Motor neuron (in vitro differentiated cells): ENCODE data around the gene NANP. TPM values are rescaled to one million over a fixed set of nuclear protein-coding genes. Genes with fewer than 3 reads are reported as not detected.
A peak's percentile ranks its signal among the peaks of the same experiment; 100 is the strongest.
"Not testable (repeated sequence)": the region's sequence is repeated elsewhere in the genome, so short reads cannot be mapped to it uniquely, and the experiment has no call there.

Source experiments
- ATAC-seq, 8 experiments: fragments of 200-7000 bp; cut with Tn5 transposase; replicated peaks in 6 of 8; 2 replicates each; pipeline ENCODE4 v1.8.0; 2021; ENCODE audit warnings: mild to moderate bottlenecking in 8 of 8, moderate library complexity in 8 of 8
- H3K27ac ChIP-seq, 2 donors: fragments of 250-450 bp; sonication (Bioruptor Pico); 2 replicates each; pipeline ENCODE4 v1.9.0; 2021; ENCODE audit warnings: antibody characterized with exemption in 2 of 2, mild to moderate bottlenecking in 2 of 2, moderate library complexity in 1 of 2
- H3K4me1 ChIP-seq, 2 donors: fragments of 250-450 bp; sonication (Bioruptor Pico); replicated peaks in 1 of 2; 2 replicates each; pipeline ENCODE4 v1.6.1; 2021; ENCODE audit warnings: antibody characterized with exemption in 2 of 2, mild to moderate bottlenecking in 2 of 2, moderate library complexity in 1 of 2
- H3K4me3 ChIP-seq, 5 donors: fragments of 250-450 bp; sonication (Bioruptor Pico); 2 replicates each; pipeline ENCODE4 v1.9.0; 2021; ENCODE audit warnings: antibody characterized with exemption in 5 of 5, mild to moderate bottlenecking in 5 of 5, moderate library complexity in 4 of 5
- WGBS, 10 experiments: fragments of 450-650 bp; shearing (Covaris generic); methylation state at CpG; one replicate each; pipeline ENCODE4 v1.0.0; 2022; 5-methylcytosine and 5-hydroxymethylcytosine counted together
- in situ Hi-C, 9 experiments: fragments of 400-800 bp; cut with MboI; loops; one replicate each; pipeline ENCODE4 v1.15.0; 2021; ENCODE audit warnings: low sequenced_read_pairs in 9 of 9, low pct_unique_long_range_greater_than_20kb in 2 of 9; ENCODE audit not compliant: unreplicated experiment in 9 of 9
- total RNA-seq, 8 experiments: library from RNA; unstranded; fragments of 300-600 nt; gene quantifications; 2 replicates each; pipeline versions ENCODE4 v1.2.3 to v1.2.4, GENCODE V29; 2022

NANP gene
- total RNA-seq, 8 experiments from 2014 or later, result 4.3 to 12.3 (median 5.7) TPM

- no peak overlapping the region for H3K4me3 ChIP-seq
- ATAC-seq, result no peak
- WGBS, 10 experiments, result 38 to 100% (median 76%) methylated on average over 1 to 8 of the region's 8 CpGs
- H3K27ac ChIP-seq, result no peak overlapping the region
- H3K4me1 ChIP-seq, result peaks cover 3 to 4% of the 10 kb centered on the region in 2 donors
- in situ Hi-C loops, result loop anchor here in 1 of 9 experiments (25.0 kb wide), 1 partner anchor 107 kb away; no protein-coding TSS in a partner anchor
Observed at GRCh38 chr20:25629816-25630499, 6.1 kb upstream of the NANP start.

GRCh38 chr20:25626779-25627178, 3.0 kb upstream of the NANP start:
- Histone ChIP-seq H3K4me3 (no peak overlapping the region), H3K27ac (no peak overlapping the region), H3K4me1 (peaks cover 14% of the 10 kb centered on the region in 2 donors)
- ATAC-seq, result no peak
- 71 to 100% (median 94%) methylated on average over 1 to 9 of the region's 9 CpGs; no CpG with 5 or more reads in 2 of the 10 experiments for WGBS, 10 experiments
- in situ Hi-C loops, result loop anchor here in 1 of 9 experiments (25.0 kb wide), 1 partner anchor 111 kb away; no protein-coding TSS in a partner anchor

GRCh38 chr20:25624500-25624939, 706 bp upstream of the NANP start:
- Histone ChIP-seq H3K4me1 (peaks cover 16% of the 10 kb centered on the region in 2 donors), H3K4me3 (peak overlapping the region; percentile 51 to 86 (median 73)), H3K27ac (peak overlapping the region; percentile 90 to 97)
- in situ Hi-C loops, result no loop called here
- no peak for ATAC-seq
- WGBS, 10 experiments, result 9 to 77% (median 37%) methylated on average over 4 to 9 of the region's 17 CpGs; no CpG with 5 or more reads in 3 of the 10 experiments

GRCh38 chr20:25623225-25623735, 534 bp downstream of the NANP start:
- 0% methylated on average over 1 to 6 of the region's 45 CpGs; no CpG with 5 or more reads in 4 of the 10 experiments for WGBS, 10 experiments
- peak; percentile 8 to 43 (median 35) for ATAC-seq
- H3K4me3 ChIP-seq, result peak overlapping the region; percentile 51 to 86 (median 73)
- H3K27ac ChIP-seq, result peak overlapping the region; percentile 62 to 97
- H3K4me1 ChIP-seq, result peaks cover 16% of the 10 kb centered on the region in 2 donors
- in situ Hi-C loops, result no loop called here

- no peak for ATAC-seq
- WGBS, 10 experiments, result 0 to 61% (median 24%) methylated on average over 4 to 14 of the region's 17 CpGs; no CpG with 5 or more reads in 1 of the 10 experiments
- peaks cover 16% of the 10 kb centered on the region in 2 donors for H3K4me1 ChIP-seq
- in situ Hi-C loops, result no loop called here
- peak overlapping the region; percentile 62 to 97 for H3K27ac ChIP-seq
- H3K4me3 ChIP-seq, result peak overlapping the region; percentile 51 to 86 (median 73)
Observed at GRCh38 chr20:25622450-25623224, 1.2 kb downstream of the NANP start.

- ATAC-seq, result no peak
- WGBS, 10 experiments, result 60 to 96% (median 75%) methylated on average over 1 to 6 of the region's 6 CpGs; no CpG with 5 or more reads in 1 of the 10 experiments
- in situ Hi-C loops, result no loop called here
- no peak overlapping the region for H3K27ac ChIP-seq
- peaks cover 16% of the 10 kb centered on the region in 2 donors for H3K4me1 ChIP-seq
- peak overlapping the region; percentile 51 to 86 (median 73) for H3K4me3 ChIP-seq
Observed at GRCh38 chr20:25622049-25622448, 1.8 kb downstream of the NANP start.

- Histone ChIP-seq H3K4me1 (peaks cover 8 to 9% of the 10 kb centered on the region in 2 donors), H3K27ac (no peak overlapping the region), H3K4me3 (no peak overlapping the region)
- WGBS, 10 experiments, result 50 to 100% (median 94%) methylated on average over 1 to 3 of the region's 3 CpGs
- in situ Hi-C loops, result no loop called here
- no peak for ATAC-seq
Observed at GRCh38 chr20:25619514-25619913, 4.3 kb downstream of the NANP start.

GRCh38 chr20:25608774-25609173, 15.0 kb downstream of the NANP start:
- ATAC-seq, result no peak
- WGBS, 10 experiments, result 43 to 100% (median 82%) methylated on average over 1 to 3 of the region's 3 CpGs
- Histone ChIP-seq H3K4me1 (no peaks in the 10 kb centered on the region), H3K4me3 (no peak overlapping the region), H3K27ac (no peak overlapping the region)
- in situ Hi-C loops, result no loop called here

- Histone ChIP-seq H3K4me3 (no peak overlapping the region), H3K4me1 (no peaks in the 10 kb centered on the region), H3K27ac (no peak overlapping the region)
- in situ Hi-C loops, result no loop called here
- ATAC-seq, result no peak
- WGBS, 10 experiments, result 60 to 100% (median 87%) methylated on average over 1 of the region's 1 CpG; no CpG with 5 or more reads in 4 of the 10 experiments
Observed at GRCh38 chr20:25606094-25606695, 17.6 kb downstream of the NANP start.

- no peak overlapping the region for H3K4me3 ChIP-seq
- H3K27ac ChIP-seq, result no peak overlapping the region
- H3K4me1 ChIP-seq, result no peaks in the 10 kb centered on the region
- in situ Hi-C loops, result no loop called here
- peak in 3 of 8 experiments; percentile 54 to 85 (median 84) for ATAC-seq
- WGBS, 10 experiments, result 0 to 98% (median 60%) methylated on average over 1 to 5 of the region's 7 CpGs; no CpG with 5 or more reads in 3 of the 10 experiments
Observed at GRCh38 chr20:25605148-25605547, 18.7 kb downstream of the NANP start.

GRCh38 chr20:25604611-25605010, 19.2 kb downstream of the NANP start:
- in situ Hi-C loops, result no loop called here
- no peak for ATAC-seq
- H3K4me1 ChIP-seq, result no peaks in the 10 kb centered on the region
- no peak overlapping the region for H3K4me3 ChIP-seq
- H3K27ac ChIP-seq, result no peak overlapping the region
- 60 to 100% (median 83%) methylated on average over 1 to 9 of the region's 9 CpGs; no CpG with 5 or more reads in 3 of the 10 experiments for WGBS, 10 experiments

- in situ Hi-C loops, H3K27ac ChIP-seq, H3K4me1 ChIP-seq, H3K4me3 ChIP-seq, ATAC-seq: not testable (repeated sequence)
- 100% methylated on average over 2 of the region's 9 CpGs; no CpG with 5 or more reads in 9 of the 10 experiments for WGBS, 10 experiments
Observed at GRCh38 chr20:25602914-25603309, 20.9 kb downstream of the NANP start.
